A673 (cell line): ENCODE results near the gene USP25. TPM values are rescaled to one million over a fixed set of nuclear protein-coding genes. Genes with fewer than 3 reads are reported as not detected.

Source experiments
- BruUV-seq: library from RNA; stranded (reverse); fragments of 400-500 nt; replicated peaks from 2 replicates; lab custom pipeline; 2021; lab: Mats Ljungman, UMichigan
- CTCF ChIA-PET: fragments of 300-600 bp; sonication (Branson Sonifier 250); formaldehyde crosslinking; loops from one replicate; lab custom pipeline; 2022; ENCODE audit warnings: antibody characterized with exemption; lab: Charles Lee
- POLR2A ChIA-PET: fragments of 300-600 bp; sonication (Branson Sonifier 250); formaldehyde crosslinking; loops from one replicate; lab custom pipeline; 2022; ENCODE audit warnings: antibody characterized with exemption; ENCODE audit not compliant: low non-redundant PET; lab: Charles Lee
- DNase-seq: peaks from one replicate; pipeline ENCODE4 v3.0.0-alpha.2; 2015; ENCODE audit warnings: low spot score
- H3K27ac ChIP-seq: fragments of 200-600 bp; sonication (generic); 2 replicates; pipeline ENCODE4 v1.5.1; 2016; ENCODE audit warnings: mixed run types, low read depth, mild to moderate bottlenecking, mixed read lengths, antibody characterized with exemption, low read length; ENCODE audit not compliant: poor library complexity, severe bottlenecking
- H3K27me3 ChIP-seq: fragments of 200-600 bp; sonication (generic); replicated peaks from 2 replicates; pipeline ENCODE4 v1.6.1; 2017; ENCODE audit warnings: mixed run types, low read depth, mild to moderate bottlenecking, mixed read lengths, antibody characterized with exemption, low read length; ENCODE audit not compliant: insufficient read depth, poor library complexity
- H3K36me3 ChIP-seq: fragments of 200-600 bp; sonication (generic); 2 replicates; pipeline ENCODE4 v1.6.1; 2016; ENCODE audit warnings: mixed run types, mild to moderate bottlenecking, mixed read lengths, antibody characterized with exemption, low read length; ENCODE audit not compliant: insufficient read depth, poor library complexity, severe bottlenecking
- H3K4me1 ChIP-seq: fragments of 200-600 bp; sonication (generic); 2 replicates; pipeline ENCODE4 v1.6.1; 2017; ENCODE audit warnings: mixed run types, mild to moderate bottlenecking, mixed read lengths, antibody characterized with exemption, low read length; ENCODE audit not compliant: insufficient read depth, poor library complexity, severe bottlenecking
- H3K4me3 ChIP-seq: fragments of 200-600 bp; sonication (generic); 2 replicates; pipeline ENCODE4 v1.5.1; 2016; ENCODE audit warnings: low read depth, mixed run types, mild to moderate bottlenecking, mixed read lengths, low read length; ENCODE audit not compliant: poor library complexity, severe bottlenecking
- H3K9me3 ChIP-seq: fragments of 200-600 bp; sonication (generic); 2 replicates; pipeline ENCODE4 v1.6.1; 2016; ENCODE audit warnings: mixed run types, low read depth, mild to moderate bottlenecking, mixed read lengths, antibody characterized with exemption, low read length; ENCODE audit not compliant: poor library complexity, severe bottlenecking
- EZH2 ChIP-seq: fragments of 200-600 bp; sonication (generic); IDR thresholded peaks from 2 replicates; pipeline ENCODE4 v1.6.1; 2017; ENCODE audit warnings: borderline replicate concordance, low read depth, mild to moderate bottlenecking, mixed read lengths, antibody characterized with exemption, low read length; ENCODE audit not compliant: poor library complexity, severe bottlenecking
- intact Hi-C: fragments of 100-400 bp; cut with micrococcal nuclease; formaldehyde crosslinking; loops from one replicate; pipeline ENCODE4 v1.10.0; 2022; ENCODE audit not compliant: unreplicated experiment
- total RNA-seq: library from RNA; stranded (reverse); gene quantifications from 2 replicates; pipeline ENCODE4 v1.2.3, GENCODE V29; 2021
- TF ChIP-seq, protein P1 (sequence below): fragments of 300-800, 200-600 bp; sonication (generic); conservative IDR thresholded peaks from 2 replicates; pipeline ENCODE4 v1.5.1; 2017; ENCODE audit warnings: low read depth, mild to moderate bottlenecking, antibody characterized with exemption, low read length, moderate library complexity, mixed read lengths

USP25 gene
- total RNA-seq, 1 experiment from 2014 or later, result 27.5 TPM

- BruUV-seq, result no TSS peak
- POLR2A ChIA-PET, result no interaction called here
- CTCF ChIA-PET, result no interaction called here
Observed at GRCh38 chr21:15823486-15824150, 93.8 kb downstream of the USP25 start.

DNA sequence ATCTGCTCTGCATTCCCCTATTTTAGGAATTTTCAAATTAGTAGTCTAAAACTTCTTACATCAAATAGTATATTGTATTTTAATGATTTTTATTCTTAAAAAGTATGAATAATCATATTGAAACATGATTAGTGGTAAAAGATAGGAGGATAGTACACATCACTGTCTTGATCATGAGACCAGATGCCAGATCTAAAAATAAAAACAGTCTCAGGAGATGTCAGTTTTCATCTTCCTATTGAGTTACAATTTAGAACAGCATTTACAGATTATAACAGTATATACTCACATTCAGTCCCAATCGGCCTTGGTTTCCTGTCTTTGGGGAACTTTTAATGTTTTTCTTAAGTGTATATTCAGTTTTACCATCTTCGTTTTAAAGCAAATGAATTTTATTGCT is 95.9 kb downstream of the USP25 start:
- Histone ChIP-seq H3K36me3 (peaks cover 14% of the 10 kb centered on the region), H3K27me3 (no peaks in the 10 kb centered on the region), H3K4me3 (no peak overlapping the region), H3K4me1 (peaks cover 19% of the 10 kb centered on the region), H3K27ac (no peak overlapping the region), H3K9me3 (no peaks in the 10 kb centered on the region)
- intact Hi-C loops, result loop anchor here (10.0 kb wide), 1 partner anchor 191 kb away; no protein-coding TSS in a partner anchor
- no peak for DNase-seq
- no TSS peak for BruUV-seq
- TF ChIP-seq, protein P1, sequence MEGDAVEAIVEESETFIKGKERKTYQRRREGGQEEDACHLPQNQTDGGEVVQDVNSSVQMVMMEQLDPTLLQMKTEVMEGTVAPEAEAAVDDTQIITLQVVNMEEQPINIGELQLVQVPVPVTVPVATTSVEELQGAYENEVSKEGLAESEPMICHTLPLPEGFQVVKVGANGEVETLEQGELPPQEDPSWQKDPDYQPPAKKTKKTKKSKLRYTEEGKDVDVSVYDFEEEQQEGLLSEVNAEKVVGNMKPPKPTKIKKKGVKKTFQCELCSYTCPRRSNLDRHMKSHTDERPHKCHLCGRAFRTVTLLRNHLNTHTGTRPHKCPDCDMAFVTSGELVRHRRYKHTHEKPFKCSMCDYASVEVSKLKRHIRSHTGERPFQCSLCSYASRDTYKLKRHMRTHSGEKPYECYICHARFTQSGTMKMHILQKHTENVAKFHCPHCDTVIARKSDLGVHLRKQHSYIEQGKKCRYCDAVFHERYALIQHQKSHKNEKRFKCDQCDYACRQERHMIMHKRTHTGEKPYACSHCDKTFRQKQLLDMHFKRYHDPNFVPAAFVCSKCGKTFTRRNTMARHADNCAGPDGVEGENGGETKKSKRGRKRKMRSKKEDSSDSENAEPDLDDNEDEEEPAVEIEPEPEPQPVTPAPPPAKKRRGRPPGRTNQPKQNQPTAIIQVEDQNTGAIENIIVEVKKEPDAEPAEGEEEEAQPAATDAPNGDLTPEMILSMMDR, result no peak
- no peak for TF ChIP-seq EZH2
- CTCF ChIA-PET, result no interaction called here
- POLR2A ChIA-PET, result no interaction called here

More at GRCh38 chr21:15823486-15824150, 93.8 kb downstream of the USP25 start:
- Histone ChIP-seq H3K27me3 (no peaks in the 10 kb centered on the region), H3K27ac (no peak overlapping the region), H3K36me3 (peaks cover 15% of the 10 kb centered on the region), H3K9me3 (no peaks in the 10 kb centered on the region), H3K4me1 (peaks cover 22% of the 10 kb centered on the region), H3K4me3 (no peak overlapping the region)
- no peak for DNase-seq
- TF ChIP-seq, protein P1, result no peak
- no peak for TF ChIP-seq EZH2
- intact Hi-C loops, result loop anchor here (10.0 kb wide), 1 partner anchor 189 kb away; no protein-coding TSS in a partner anchor

DNA sequence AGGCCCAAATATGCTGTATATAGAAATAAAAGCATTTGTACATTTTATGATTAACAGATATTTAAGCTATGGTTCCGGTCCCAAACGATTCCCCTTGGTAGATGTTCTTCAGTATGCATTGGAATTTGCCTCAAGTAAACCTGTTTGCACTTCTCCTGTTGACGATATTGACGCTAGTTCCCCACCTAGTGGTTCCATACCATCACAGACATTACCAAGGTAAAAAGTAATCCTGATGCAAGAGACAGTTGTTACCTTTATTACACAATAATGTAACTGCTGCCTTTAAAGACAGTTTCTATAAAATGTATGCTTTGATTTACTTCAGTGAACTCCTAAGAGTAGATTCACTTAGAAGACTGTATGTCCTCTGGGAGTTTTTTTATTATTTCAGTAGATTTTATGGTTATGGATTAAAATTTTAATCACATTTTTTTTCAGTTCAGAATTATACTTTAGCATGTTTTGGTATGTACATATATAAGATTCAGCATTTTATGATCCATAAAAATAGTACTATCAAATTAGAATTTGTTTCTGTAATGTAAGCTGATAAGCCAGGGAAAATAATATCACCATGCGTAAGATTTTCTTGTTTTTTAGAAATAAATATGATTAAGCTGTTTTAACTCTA is 96.5 kb downstream of the USP25 start:
- ChIA-PET POLR2A (no interaction called here), CTCF (no interaction called here)
- intact Hi-C loops, result loop anchor here (10.0 kb wide), 1 partner anchor 191 kb away; no protein-coding TSS in a partner anchor
- no peaks in the 10 kb centered on the region for H3K27me3 ChIP-seq
- TF ChIP-seq, protein P1, result peak; percentile 65
- TF ChIP-seq EZH2, result no peak
- H3K27ac ChIP-seq, result no peak overlapping the region
- H3K4me3 ChIP-seq, result no peak overlapping the region
- H3K9me3 ChIP-seq, result no peaks in the 10 kb centered on the region
- H3K4me1 ChIP-seq, result peaks cover 13% of the 10 kb centered on the region
- peaks cover 17% of the 10 kb centered on the region for H3K36me3 ChIP-seq
- peak; percentile 60 for DNase-seq
- BruUV-seq, result no TSS peak
